KMS-11 (cell line): ENCODE data around the gene WSCD2.

Experiments used
- H2AFZ ChIP-seq: fragments of 200-600 bp; sonication (generic); 2 replicates; pipeline ENCODE4 v1.6.1; 2016; ENCODE audit warnings: antibody characterized with exemption, mixed run types, low read depth
- H3K27ac ChIP-seq: fragments of 200-600 bp; sonication (generic); 2 replicates; pipeline ENCODE4 v1.6.1; 2016; ENCODE audit warnings: mild to moderate bottlenecking, mixed run types
- H3K27me3 ChIP-seq: fragments of 200-600 bp; sonication (generic); 2 replicates; pipeline ENCODE4 v1.6.1; 2017; ENCODE audit warnings: mild to moderate bottlenecking, low read depth, mixed run types, moderate library complexity; ENCODE audit not compliant: insufficient read depth
- H3K36me3 ChIP-seq: fragments of 200-600 bp; sonication (generic); 2 replicates; pipeline ENCODE4 v1.6.1; 2017; ENCODE audit warnings: mild to moderate bottlenecking, mixed run types; ENCODE audit not compliant: insufficient read depth
- H3K4me1 ChIP-seq: fragments of 200-600 bp; sonication (generic); 2 replicates; pipeline ENCODE4 v1.6.1; 2016; ENCODE audit warnings: mild to moderate bottlenecking, low read depth, mixed run types; ENCODE audit not compliant: poor library complexity, severe bottlenecking
- H3K4me2 ChIP-seq: fragments of 200-600 bp; sonication (generic); 2 replicates; pipeline ENCODE4 v1.7.0; 2016; ENCODE audit warnings: mild to moderate bottlenecking, mixed run types
- H3K4me3 ChIP-seq: fragments of 200-600 bp; sonication (generic); IDR thresholded peaks from 2 replicates; pipeline ENCODE4 v1.6.1; 2017; ENCODE audit warnings: low read depth, low read length, mixed read lengths; ENCODE audit not compliant: insufficient read depth
- H3K79me2 ChIP-seq: fragments of 200-600 bp; sonication (generic); 2 replicates; pipeline ENCODE4 v1.6.1; 2016; ENCODE audit warnings: low read depth, mixed run types; ENCODE audit not compliant: insufficient read depth
- H3K9ac ChIP-seq: fragments of 200-600 bp; sonication (generic); 2 replicates; pipeline ENCODE4 v1.6.1; 2016; ENCODE audit warnings: mild to moderate bottlenecking, mixed run types
- H4K20me1 ChIP-seq: fragments of 200-600 bp; sonication (generic); 2 replicates; pipeline ENCODE4 v1.6.1; 2016; ENCODE audit warnings: mild to moderate bottlenecking, mixed run types; ENCODE audit not compliant: insufficient read depth
- CTCF ChIP-seq: fragments of 200-600 bp; sonication (generic); conservative IDR thresholded peaks from 2 replicates; pipeline ENCODE4 v1.6.1; 2017; ENCODE audit warnings: low read depth, mild to moderate bottlenecking, antibody characterized with exemption, low read length, moderate library complexity, mixed read lengths

Gene WSCD2

GRCh38 chr12:108297424-108297823 is 168.3 kb downstream of the WSCD2 start:
- Histone ChIP-seq H3K4me2 (no peak overlapping the region), H3K4me3 (no peak overlapping the region), H4K20me1 (no peaks in the 10 kb centered on the region), H3K27ac (no peak overlapping the region), H3K36me3 (no peaks in the 10 kb centered on the region), H3K27me3 (no peaks in the 10 kb centered on the region), H3K9ac (no peak overlapping the region), H3K4me1 (no peaks in the 10 kb centered on the region), H2AFZ (no peak overlapping the region), H3K79me2 (no peaks in the 10 kb centered on the region)
- no peak for TF ChIP-seq CTCF

GRCh38 chr12:108297895-108298760 is 169.0 kb downstream of the WSCD2 start:
- H3K36me3 ChIP-seq = no peaks in the 10 kb centered on the region
- H3K9ac ChIP-seq = no peak overlapping the region
- H3K27me3 ChIP-seq = no peaks in the 10 kb centered on the region
- TF ChIP-seq CTCF = no peak
- H4K20me1 ChIP-seq = no peaks in the 10 kb centered on the region
- H3K4me1 ChIP-seq = no peaks in the 10 kb centered on the region
- H3K27ac ChIP-seq = no peak overlapping the region
- no peak overlapping the region for H2AFZ ChIP-seq
- no peak overlapping the region for H3K4me3 ChIP-seq
- H3K4me2 ChIP-seq = no peak overlapping the region
- no peaks in the 10 kb centered on the region for H3K79me2 ChIP-seq

GRCh38 chr12:108298761-108299275 is 169.7 kb downstream of the WSCD2 start:
- Histone ChIP-seq H3K27ac (no peak overlapping the region), H3K27me3 (no peaks in the 10 kb centered on the region), H3K36me3 (no peaks in the 10 kb centered on the region), H3K4me2 (no peak overlapping the region), H4K20me1 (no peaks in the 10 kb centered on the region), H3K4me1 (no peaks in the 10 kb centered on the region), H3K9ac (no peak overlapping the region), H3K4me3 (no peak overlapping the region), H2AFZ (no peak overlapping the region), H3K79me2 (no peaks in the 10 kb centered on the region)
- no peak for TF ChIP-seq CTCF

GRCh38 chr12:108299516-108299915 is 170.4 kb downstream of the WSCD2 start:
- no peak overlapping the region for H3K9ac ChIP-seq
- H4K20me1 ChIP-seq = no peaks in the 10 kb centered on the region
- no peaks in the 10 kb centered on the region for H3K36me3 ChIP-seq
- H3K79me2 ChIP-seq = no peaks in the 10 kb centered on the region
- H3K4me3 ChIP-seq = no peak overlapping the region
- no peak overlapping the region for H3K27ac ChIP-seq
- H3K4me1 ChIP-seq = no peaks in the 10 kb centered on the region
- no peaks in the 10 kb centered on the region for H3K27me3 ChIP-seq
- H3K4me2 ChIP-seq = no peak overlapping the region
- no peak overlapping the region for H2AFZ ChIP-seq
- no peak for TF ChIP-seq CTCF
